Measurements from ENCODE around the gene SPATS2L. TPM values are rescaled to one million over a fixed set of nuclear protein-coding genes. Genes with fewer than 3 reads are reported as not detected.

Gene SPATS2L
- total RNA-seq, 2 experiments from 2014 or later = 53.9 to 56.7 TPM

DNA sequence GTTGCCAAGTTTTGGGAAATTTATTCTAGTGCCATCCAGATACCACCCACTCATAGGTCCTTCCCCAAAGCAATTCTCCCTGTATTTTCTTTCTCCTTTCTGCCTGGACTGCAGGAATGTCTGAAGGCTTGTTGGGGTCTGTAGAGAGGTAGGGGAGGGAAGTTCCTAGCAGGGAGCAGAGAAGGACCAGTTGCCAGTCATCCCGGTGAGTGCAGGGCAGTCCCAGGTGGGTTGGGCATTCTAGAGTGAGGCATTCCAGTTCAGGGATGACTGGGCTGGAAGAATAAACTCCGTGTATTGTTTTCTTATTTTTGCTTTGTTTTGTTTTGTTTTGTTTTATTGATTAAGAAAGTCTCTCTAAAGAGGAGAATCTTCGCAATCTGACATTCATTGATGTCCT, 58.1 kb downstream of the SPATS2L start:
- ChIA-PET POLR2A (no interaction called here), CTCF (interaction anchor here (0.5 to 2.2 kb wide), 3 partner anchors 8 to 323 kb away, joined by 3 to 8 read pairs (median 3); no protein-coding TSS in a partner anchor)
- Mint-ChIP-seq H3K36me3 (ENCODE audit: low read depth) (peaks cover 4% of the 10 kb centered on the region), H3K27ac (no peak overlapping the region), H3K9me3 (no peaks in the 10 kb centered on the region), H3K4me3 (no peak overlapping the region), H3K4me1 (no peaks in the 10 kb centered on the region), H3K27me3 (no peaks in the 10 kb centered on the region)
- DNase-seq = no peak

DNA sequence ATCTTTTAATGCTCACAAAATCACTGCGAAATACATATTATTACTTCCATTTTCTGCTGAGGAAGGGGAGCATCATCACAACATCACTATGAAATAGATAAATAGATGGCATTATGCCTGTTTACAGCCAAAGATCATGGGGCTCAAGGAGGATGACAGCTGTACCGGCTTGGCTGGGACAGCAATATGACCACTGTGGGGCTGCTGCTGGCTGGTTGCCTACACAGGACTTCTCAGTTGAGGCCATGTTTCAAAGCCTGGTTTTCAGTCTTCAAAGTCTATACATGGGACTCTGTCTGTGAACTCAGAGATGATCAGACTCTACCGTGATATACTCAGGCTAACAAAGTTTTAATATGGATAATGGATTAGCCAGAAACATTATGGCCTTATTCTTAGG, 58.7 kb downstream of the SPATS2L start:
- DNase-seq = no peak
- Mint-ChIP-seq H3K27me3 (no peaks in the 10 kb centered on the region), H3K27ac (no peak overlapping the region), H3K9me3 (no peaks in the 10 kb centered on the region), H3K4me3 (no peak overlapping the region), H3K36me3 (ENCODE audit: low read depth) (peaks cover 7% of the 10 kb centered on the region), H3K4me1 (no peaks in the 10 kb centered on the region)
- ChIA-PET CTCF (interaction anchor here (0.6 kb wide), 1 partner anchor 145 kb away, joined by 3 read pairs; no protein-coding TSS in a partner anchor), POLR2A (no interaction called here)

DNA sequence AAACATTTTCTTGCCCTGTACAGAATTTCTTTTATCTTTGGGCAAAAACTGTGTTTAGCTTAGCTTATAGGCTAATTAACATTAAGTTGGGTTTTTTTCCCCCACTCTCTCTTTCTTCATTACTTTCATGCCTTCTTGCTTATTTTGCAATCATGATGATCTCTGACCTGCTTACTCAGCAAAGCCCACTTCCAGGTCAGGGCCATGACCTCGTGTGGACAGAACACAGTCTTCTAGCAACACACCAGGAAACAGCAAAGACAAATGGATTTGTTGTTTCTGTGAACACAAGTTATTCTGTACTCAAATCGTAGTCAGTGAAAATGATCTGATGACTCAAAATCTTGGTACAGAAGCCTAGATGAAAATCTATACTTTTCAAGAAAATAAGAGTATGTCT, 60.7 kb downstream of the SPATS2L start:
- POLR2A ChIA-PET = no interaction called here
- Mint-ChIP-seq H3K27ac (no peak overlapping the region), H3K4me3 (no peak overlapping the region), H3K36me3 (ENCODE audit: low read depth) (peaks cover 9% of the 10 kb centered on the region), H3K9me3 (no peaks in the 10 kb centered on the region), H3K27me3 (no peaks in the 10 kb centered on the region), H3K4me1 (no peaks in the 10 kb centered on the region)
- DNase-seq = no peak
- CTCF ChIA-PET = interaction anchor here (1.2 kb wide), 1 partner anchor 12 kb away, joined by 3 read pairs; no protein-coding TSS in a partner anchor

DNA sequence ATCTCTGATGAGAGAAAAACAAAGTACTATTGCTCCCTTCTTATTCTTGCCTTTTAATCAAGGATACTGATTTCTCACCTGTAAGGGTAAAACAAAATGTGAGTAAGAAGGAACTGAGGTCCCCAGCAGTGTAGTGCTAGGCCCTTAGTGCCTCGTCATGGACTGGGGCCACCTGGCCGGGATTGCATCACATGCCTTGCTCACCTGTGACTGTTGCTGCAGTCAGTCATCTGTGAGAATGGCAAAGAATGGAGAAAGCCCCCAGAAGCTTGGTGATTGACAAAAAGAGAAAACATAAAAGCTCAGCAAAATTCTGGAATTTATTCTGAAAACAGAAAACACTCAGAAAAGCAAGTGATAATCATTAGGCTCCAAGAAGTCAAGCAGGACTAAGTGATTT, 63.4 kb downstream of the SPATS2L start:
- no peak for DNase-seq
- Mint-ChIP-seq H3K27ac (no peak overlapping the region), H3K4me3 (no peak overlapping the region), H3K9me3 (no peaks in the 10 kb centered on the region), H3K4me1 (peaks cover 17% of the 10 kb centered on the region), H3K36me3 (ENCODE audit: low read depth) (peaks cover 8% of the 10 kb centered on the region), H3K27me3 (no peaks in the 10 kb centered on the region)
- POLR2A ChIA-PET = no interaction called here
- CTCF ChIA-PET = interaction anchor here (1.3 kb wide), 1 partner anchor 10 kb away, joined by 3 read pairs; no protein-coding TSS in a partner anchor

DNA sequence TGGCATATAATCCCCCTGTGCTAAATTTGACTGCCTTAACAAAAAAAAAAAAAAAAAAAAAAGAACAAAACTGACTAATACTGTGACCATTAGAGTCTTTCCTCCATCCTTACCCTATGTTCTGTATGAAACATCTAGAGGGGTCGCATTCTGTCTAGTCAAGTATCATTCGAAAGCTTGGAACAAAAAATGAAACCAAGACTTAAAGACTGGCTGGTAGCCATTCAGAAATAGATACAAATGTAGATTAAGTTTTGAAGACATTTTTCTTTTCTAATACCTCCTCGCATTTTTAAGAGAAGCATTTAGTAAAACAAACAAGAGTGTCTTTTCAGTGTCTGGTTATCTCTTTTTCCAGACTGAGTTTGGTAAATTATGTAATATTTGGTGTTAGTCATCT, 66.7 kb downstream of the SPATS2L start:
- Mint-ChIP-seq H3K27me3 (no peaks in the 10 kb centered on the region), H3K36me3 (ENCODE audit: low read depth) (peaks cover 12% of the 10 kb centered on the region), H3K4me1 (peaks cover 50% of the 10 kb centered on the region), H3K4me3 (peak overlapping the region; percentile 79), H3K9me3 (no peaks in the 10 kb centered on the region), H3K27ac (peak overlapping the region; percentile 96)
- no peak for DNase-seq
- ChIA-PET POLR2A (interaction anchor here (0.9 kb wide), 1 partner anchor 94 kb away, joined by 4 read pairs; no protein-coding TSS in a partner anchor), CTCF (interaction anchor here (0.6 to 1.8 kb wide), 5 partner anchors 10 to 324 kb away, joined by 3 to 8 read pairs (median 3); no protein-coding TSS in a partner anchor)

DNA sequence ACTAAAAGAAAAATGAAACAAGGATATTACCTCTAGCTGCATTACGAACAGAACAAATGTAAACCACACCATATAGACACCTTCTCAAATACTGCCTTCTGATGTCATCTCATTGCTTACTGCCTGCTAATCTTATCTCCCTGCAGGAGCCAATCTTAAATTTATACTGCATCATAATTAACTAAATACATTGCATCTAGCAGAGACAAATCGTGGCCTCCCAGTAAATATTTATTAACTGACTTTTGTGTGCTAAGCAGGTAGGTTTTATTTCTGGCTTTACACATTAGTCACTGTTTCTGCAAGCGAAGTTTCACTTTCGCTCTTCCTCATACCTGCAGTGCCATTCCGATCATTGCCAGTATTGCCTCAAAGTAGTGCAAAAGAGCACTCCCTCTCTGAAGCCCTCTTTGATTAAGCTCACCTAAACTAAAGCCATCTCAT, 67.5 kb downstream of the SPATS2L start:
- Mint-ChIP-seq H3K36me3 (ENCODE audit: low read depth) (peaks cover 12% of the 10 kb centered on the region), H3K9me3 (no peaks in the 10 kb centered on the region), H3K27me3 (no peaks in the 10 kb centered on the region), H3K27ac (peak overlapping the region; percentile 96), H3K4me1 (peaks cover 55% of the 10 kb centered on the region), H3K4me3 (peak overlapping the region; percentile 79)
- peak; percentile 68 for DNase-seq
- POLR2A ChIA-PET = interaction anchor here (1.0 kb wide), 1 partner anchor 94 kb away, joined by 3 read pairs; no protein-coding TSS in a partner anchor
- CTCF ChIA-PET = interaction anchor here (1.3 kb wide), 1 partner anchor 11 kb away, joined by 5 read pairs; no protein-coding TSS in a partner anchor

DNA sequence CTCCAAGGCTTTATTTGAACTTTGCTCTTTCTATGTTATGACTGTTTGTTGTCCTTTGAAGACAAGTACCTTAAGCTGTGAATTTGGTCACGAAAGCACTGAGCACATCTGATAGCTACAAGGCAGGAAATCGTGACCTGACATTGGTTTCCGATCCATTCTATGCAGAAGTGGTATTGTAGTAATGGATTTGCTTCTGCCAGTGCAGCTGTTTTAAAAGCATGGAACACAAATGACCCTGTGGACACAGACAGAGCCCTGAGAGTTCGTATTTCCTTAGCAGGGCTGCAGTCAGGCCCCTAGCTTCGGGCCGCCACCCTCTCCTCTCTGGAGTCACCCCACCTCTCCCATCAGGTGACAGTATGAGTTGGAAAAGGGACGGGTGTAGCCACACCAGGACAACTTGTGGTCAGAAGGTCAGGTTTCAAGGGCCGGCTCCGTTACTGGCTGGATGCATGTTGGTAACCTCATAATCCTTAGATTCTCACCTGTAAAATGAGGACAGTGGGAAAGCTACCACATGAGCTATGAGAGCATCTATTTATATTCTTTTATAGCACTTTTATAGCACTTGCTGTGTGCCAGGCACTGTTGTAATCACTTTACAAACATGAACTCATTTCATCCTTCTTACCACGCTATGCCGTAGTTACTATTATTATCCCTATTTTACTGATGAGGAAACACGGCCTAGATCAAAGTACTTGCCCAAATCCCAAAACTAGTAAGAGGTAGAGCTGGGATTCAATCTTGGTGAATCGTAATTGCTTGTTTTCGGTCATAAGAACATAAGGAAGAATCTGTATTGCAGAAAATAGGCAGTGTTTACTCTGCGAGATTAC, 70.2 kb downstream of the SPATS2L start:
- POLR2A ChIA-PET = no interaction called here
- H3K27me3 Mint-ChIP-seq = no peaks in the 10 kb centered on the region
- no peak overlapping the region for H3K4me3 Mint-ChIP-seq
- DNase-seq = peak; percentile 57
- H3K9me3 Mint-ChIP-seq = no peaks in the 10 kb centered on the region
- CTCF ChIA-PET = interaction anchor here (2.4 kb wide), 1 partner anchor 11 kb away, joined by 6 read pairs; no protein-coding TSS in a partner anchor
- peak overlapping the region; percentile 80 for H3K27ac Mint-ChIP-seq
- peaks cover 10% of the 10 kb centered on the region for H3K36me3 Mint-ChIP-seq (ENCODE audit: low read depth)
- H3K4me1 Mint-ChIP-seq = peaks cover 82% of the 10 kb centered on the region

DNA sequence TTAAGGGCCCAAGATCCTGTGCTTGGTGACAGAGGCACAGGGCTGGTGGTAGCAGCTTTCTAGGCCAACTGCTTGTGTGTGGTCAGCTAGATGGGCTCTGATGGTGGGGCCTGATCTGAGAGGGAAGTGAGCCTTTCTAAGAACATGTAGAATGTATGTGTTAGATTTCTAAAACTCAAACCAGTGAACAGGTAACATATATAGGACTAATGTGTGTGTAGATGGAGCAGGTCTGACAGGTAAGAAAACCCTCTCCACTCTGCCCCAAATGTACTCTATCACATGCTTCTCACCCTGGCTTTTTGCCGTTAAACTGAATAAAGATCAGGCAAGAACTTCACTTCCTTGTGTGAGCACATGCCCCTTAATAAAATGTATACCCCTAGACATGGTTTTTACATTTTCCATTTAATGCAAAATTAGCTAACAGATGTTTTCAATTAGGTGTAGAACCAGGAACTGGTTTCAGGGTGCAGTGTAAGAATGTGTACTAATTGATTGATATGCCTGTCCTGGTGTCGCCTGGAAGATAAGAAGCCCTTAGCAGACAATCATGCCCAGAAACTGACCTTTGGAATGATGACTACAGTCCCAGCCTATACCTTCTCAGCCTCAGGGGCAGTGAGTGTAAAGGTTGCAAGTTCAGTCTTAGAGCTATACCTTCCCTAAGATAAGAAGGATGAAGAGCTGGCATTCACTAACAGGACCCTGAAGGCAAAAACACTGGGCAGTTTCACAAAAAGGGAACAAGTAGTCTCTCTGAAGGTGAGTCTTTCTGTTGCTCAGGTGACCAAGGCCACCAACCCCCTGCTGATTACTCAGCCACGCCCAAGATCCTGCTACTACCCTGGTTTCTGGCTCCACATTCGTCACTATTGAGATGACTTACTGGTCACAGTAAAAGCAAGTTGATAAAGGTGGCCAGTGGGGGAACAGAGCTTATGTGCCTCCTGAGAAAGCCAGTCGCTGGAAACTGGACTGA, 71.2 kb downstream of the SPATS2L start:
- Mint-ChIP-seq H3K4me3 (no peak overlapping the region), H3K4me1 (peaks cover 89% of the 10 kb centered on the region), H3K9me3 (no peaks in the 10 kb centered on the region), H3K36me3 (ENCODE audit: low read depth) (peaks cover 10% of the 10 kb centered on the region), H3K27me3 (no peaks in the 10 kb centered on the region), H3K27ac (peak overlapping the region; percentile 80)
- DNase-seq = no peak
- POLR2A ChIA-PET = no interaction called here
- CTCF ChIA-PET = interaction anchor here (2.4 kb wide), 1 partner anchor 10 kb away, joined by 6 read pairs; no protein-coding TSS in a partner anchor

DNA sequence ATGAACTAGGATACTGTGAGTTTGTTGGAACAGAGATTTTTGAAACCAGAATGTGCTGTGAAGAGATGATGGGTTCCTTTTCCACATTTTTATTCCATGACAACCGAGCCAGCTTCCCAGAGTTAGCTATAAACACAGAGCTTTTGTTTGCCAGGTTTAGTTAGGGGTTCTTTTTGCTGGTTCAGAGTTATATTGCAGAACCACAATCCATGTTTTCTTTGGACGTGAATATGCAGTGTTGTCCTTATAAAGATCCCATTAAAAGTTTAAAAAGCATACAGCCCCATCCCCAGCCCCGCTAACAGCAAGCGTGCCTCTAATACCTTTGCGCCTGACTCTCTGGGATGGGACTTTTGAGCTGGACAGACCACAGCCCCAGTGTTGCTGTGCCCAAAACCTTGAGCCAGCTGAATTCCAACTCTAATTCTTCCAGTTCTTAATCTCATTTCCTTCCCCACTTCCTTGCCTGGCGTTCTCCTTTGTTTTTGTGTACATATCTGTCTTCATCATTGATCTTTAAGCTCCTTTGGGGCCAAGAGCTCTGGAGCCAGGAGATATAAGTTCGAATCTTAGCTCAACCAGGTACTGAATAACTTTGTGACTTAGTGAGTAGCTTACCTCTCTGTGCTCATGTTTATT, 72.3 kb downstream of the SPATS2L start:
- no peak overlapping the region for H3K27ac Mint-ChIP-seq
- H3K9me3 Mint-ChIP-seq = no peaks in the 10 kb centered on the region
- CTCF ChIA-PET = interaction anchor here (1.5 kb wide), 1 partner anchor 12 kb away, joined by 3 read pairs; no protein-coding TSS in a partner anchor
- no peak for DNase-seq
- H3K27me3 Mint-ChIP-seq = no peaks in the 10 kb centered on the region
- POLR2A ChIA-PET = no interaction called here
- no peak overlapping the region for H3K4me3 Mint-ChIP-seq
- peaks cover 15% of the 10 kb centered on the region for H3K36me3 Mint-ChIP-seq (ENCODE audit: low read depth)
- H3K4me1 Mint-ChIP-seq = peaks cover 91% of the 10 kb centered on the region

DNA sequence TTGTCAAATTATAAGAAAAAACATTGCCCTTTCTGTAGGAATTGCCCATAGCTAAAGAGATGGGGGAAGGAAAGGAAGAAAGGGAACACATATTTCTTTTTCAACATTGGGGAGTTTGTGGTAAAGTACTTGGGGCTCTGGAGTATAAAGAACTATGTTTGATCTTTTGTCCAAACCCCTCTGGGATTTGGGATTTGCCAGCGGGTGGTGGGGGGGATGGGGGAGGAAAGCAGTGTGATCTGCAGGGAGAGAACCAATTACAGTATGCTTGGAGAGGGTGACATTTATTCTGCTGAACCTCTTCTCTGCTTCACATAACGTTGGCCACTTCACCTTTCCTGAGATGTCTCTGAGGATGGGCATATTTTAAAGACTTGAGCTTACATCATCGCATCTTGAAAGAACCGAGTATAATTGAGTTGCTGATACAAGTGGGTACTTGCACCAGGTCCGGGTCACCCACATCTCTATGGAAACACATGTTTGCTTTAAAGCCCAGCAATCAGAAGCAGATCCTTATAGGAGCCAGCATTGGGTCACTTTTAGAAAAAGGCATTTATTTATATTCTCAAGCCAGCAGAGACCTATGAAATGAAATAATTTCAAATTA, 73.1 kb downstream of the SPATS2L start:
- H3K4me3 Mint-ChIP-seq = no peak overlapping the region
- H3K27me3 Mint-ChIP-seq = no peaks in the 10 kb centered on the region
- POLR2A ChIA-PET = interaction anchor here (0.7 kb wide), 1 partner anchor 468 kb away, joined by 3 read pairs; the partner anchor contains the start of gene C2orf69
- peaks cover 86% of the 10 kb centered on the region for H3K4me1 Mint-ChIP-seq
- CTCF ChIA-PET = interaction anchor here (1.5 kb wide), 1 partner anchor 12 kb away, joined by 3 read pairs; no protein-coding TSS in a partner anchor
- peaks cover 16% of the 10 kb centered on the region for H3K36me3 Mint-ChIP-seq (ENCODE audit: low read depth)
- H3K27ac Mint-ChIP-seq = peak overlapping the region; percentile 16
- no peak for DNase-seq
- no peaks in the 10 kb centered on the region for H3K9me3 Mint-ChIP-seq

DNA sequence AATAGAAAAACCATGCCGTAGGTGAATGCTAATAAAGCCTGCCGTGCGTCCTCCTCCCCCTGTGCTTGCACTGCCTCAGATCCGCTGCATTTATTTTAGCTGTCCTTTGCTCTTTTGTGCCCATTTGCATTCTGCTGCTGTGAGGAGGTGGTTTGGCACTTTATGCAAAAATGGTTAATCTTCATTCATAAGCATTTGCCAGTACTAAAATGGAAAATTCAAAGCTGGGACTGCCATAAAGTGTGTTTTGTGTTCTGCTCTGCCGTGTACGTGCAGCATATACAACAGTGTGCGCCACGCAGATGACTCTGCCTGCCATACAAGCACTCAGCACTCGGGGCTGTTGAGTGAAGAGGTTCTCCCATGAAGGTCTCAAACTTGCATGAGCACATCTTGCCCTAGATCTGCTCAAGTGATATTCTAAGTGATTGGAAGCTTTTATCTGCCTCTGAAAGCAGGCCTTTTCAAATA, 73.6 kb downstream of the SPATS2L start:
- POLR2A ChIA-PET = interaction anchor here (0.7 kb wide), 1 partner anchor 469 kb away, joined by 3 read pairs; the partner anchor contains the start of gene C2orf69
- Mint-ChIP-seq H3K27me3 (no peaks in the 10 kb centered on the region), H3K9me3 (peaks cover 2% of the 10 kb centered on the region), H3K36me3 (ENCODE audit: low read depth) (peaks cover 16% of the 10 kb centered on the region), H3K4me1 (peaks cover 86% of the 10 kb centered on the region), H3K27ac (peak overlapping the region; percentile 60), H3K4me3 (no peak overlapping the region)
- no peak for DNase-seq
- CTCF ChIA-PET = interaction anchor here (1.5 kb wide), 1 partner anchor 13 kb away, joined by 3 read pairs; no protein-coding TSS in a partner anchor

Measured in activated CD4-positive, alpha-beta T cell treated with anti-CD3 and anti-CD28 coated beads, Interleukin-2, amount 10 ng/mL, durations not matched to agents 7 days and 5 days (primary cell).